GM06990 (cell line): ENCODE measurements around the gene GIPC2.
"Not testable (repeated sequence)": the region's sequence is repeated elsewhere in the genome, so short reads cannot be mapped to it uniquely, and the experiment has no call there.

Source experiments
- DNase-seq: peaks from one replicate; pipeline ENCODE4 v3.0.0-alpha.2; 2011; ENCODE audit not compliant: insufficient read length; ENCODE audit errors: extremely low read depth
- H3K27me3 ChIP-seq: replicated peaks from 2 replicates; pipeline ENCODE4 v1.6.0; 2011; ENCODE audit warnings: low read length; ENCODE audit not compliant: control insufficient read depth, insufficient read depth
- H3K36me3 ChIP-seq: 2 replicates; pipeline ENCODE4 v1.5.1; 2011; ENCODE audit warnings: low read length; ENCODE audit not compliant: control insufficient read depth, insufficient read depth
- H3K4me3 ChIP-seq: replicated peaks from 2 replicates; pipeline ENCODE4 v1.5.1; 2011; ENCODE audit warnings: low read depth, mild to moderate bottlenecking, control low read depth, low read length
- TF ChIP-seq, protein P1 (sequence below): IDR thresholded peaks from 2 replicates; pipeline ENCODE4 v1.5.1; 2011; ENCODE audit warnings: low read length, control low read depth, mild to moderate bottlenecking, inconsistent platforms; ENCODE audit not compliant: insufficient read depth, poor library complexity, severe bottlenecking

The GIPC2 gene

GRCh38 chr1:78114034-78114956 is 68.5 kb downstream of the GIPC2 start:
- peak; percentile 34 for DNase-seq
- Histone ChIP-seq H3K27me3 (no peaks in the 10 kb centered on the region), H3K36me3 (no peaks in the 10 kb centered on the region), H3K4me3 (no peak overlapping the region)
- TF ChIP-seq, protein P1, sequence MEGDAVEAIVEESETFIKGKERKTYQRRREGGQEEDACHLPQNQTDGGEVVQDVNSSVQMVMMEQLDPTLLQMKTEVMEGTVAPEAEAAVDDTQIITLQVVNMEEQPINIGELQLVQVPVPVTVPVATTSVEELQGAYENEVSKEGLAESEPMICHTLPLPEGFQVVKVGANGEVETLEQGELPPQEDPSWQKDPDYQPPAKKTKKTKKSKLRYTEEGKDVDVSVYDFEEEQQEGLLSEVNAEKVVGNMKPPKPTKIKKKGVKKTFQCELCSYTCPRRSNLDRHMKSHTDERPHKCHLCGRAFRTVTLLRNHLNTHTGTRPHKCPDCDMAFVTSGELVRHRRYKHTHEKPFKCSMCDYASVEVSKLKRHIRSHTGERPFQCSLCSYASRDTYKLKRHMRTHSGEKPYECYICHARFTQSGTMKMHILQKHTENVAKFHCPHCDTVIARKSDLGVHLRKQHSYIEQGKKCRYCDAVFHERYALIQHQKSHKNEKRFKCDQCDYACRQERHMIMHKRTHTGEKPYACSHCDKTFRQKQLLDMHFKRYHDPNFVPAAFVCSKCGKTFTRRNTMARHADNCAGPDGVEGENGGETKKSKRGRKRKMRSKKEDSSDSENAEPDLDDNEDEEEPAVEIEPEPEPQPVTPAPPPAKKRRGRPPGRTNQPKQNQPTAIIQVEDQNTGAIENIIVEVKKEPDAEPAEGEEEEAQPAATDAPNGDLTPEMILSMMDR, result peak; percentile 88

- not testable (repeated sequence) for H3K4me3 ChIP-seq, DNase-seq, H3K36me3 ChIP-seq, H3K27me3 ChIP-seq
Observed at GRCh38 chr1:78120485-78120884, 74.7 kb downstream of the GIPC2 start.

- Histone ChIP-seq H3K4me3 (no peak overlapping the region), H3K27me3 (no peaks in the 10 kb centered on the region), H3K36me3 (no peaks in the 10 kb centered on the region)
- TF ChIP-seq, protein P1, result no peak
- DNase-seq, result no peak
Observed at GRCh38 chr1:78121710-78122109, 75.9 kb downstream of the GIPC2 start.

DNA sequence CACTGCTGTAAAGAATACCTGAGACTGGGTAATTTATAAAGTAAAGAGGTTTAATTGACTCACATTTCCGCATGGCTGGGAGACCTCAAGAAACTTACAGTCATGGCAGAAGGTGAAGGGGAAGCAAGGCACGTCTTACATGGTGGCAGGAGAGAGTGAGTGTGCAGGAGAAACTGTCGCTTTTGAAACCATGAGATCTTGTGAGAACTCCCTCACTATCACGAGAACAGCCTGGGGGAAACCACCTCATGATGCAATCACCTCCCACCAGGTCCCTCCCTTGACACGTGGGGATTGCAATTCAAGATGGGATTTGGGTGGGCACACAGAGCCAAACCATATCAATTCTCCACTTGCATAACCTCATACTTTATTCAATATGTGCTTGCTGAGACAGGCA is 76.6 kb downstream of the GIPC2 start:
- H3K4me3 ChIP-seq, result no peak overlapping the region
- H3K36me3 ChIP-seq, result no peaks in the 10 kb centered on the region
- no peaks in the 10 kb centered on the region for H3K27me3 ChIP-seq
- DNase-seq, result no peak
- TF ChIP-seq, protein P1, result no peak

- TF ChIP-seq, protein P1, result no peak
- Histone ChIP-seq H3K36me3 (no peaks in the 10 kb centered on the region), H3K4me3 (no peak overlapping the region), H3K27me3 (no peaks in the 10 kb centered on the region)
- no peak for DNase-seq
Observed at GRCh38 chr1:78126506-78126905, 80.7 kb downstream of the GIPC2 start.

DNA sequence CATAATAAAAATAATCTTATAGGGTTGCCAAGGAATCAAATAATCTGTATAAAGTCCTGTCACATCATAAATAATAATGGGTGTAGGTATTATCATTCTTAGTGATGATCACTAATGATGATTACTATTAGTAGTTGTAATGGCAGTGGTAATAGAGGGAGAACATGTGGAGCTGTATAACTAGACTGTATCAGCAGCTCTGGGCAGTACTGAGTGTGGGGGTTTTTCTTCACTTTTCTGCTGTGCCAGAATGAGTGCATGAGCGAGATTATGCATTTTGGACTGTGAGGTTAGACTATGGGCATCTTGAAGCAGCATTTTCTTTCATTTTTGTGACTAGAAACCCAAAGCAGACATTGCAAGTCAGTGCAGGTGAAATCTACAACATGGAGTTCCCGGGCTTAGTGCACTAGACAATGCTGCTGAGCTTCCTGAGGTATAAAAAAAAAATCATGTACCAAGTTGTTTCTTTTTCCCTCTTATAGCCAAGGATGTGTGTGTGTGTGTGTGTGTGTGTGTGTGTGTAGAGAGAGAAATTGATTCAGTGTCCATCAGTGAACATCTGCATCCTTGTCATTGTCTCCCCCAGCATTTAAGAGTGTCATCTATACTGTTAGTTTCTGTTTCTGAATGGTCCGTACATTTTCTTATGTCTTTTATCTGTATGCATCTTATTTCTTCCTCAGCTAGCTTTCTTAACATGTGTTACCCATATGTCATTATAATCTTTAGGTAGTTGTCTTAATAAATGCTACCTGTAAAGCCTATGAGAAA is 86.6 kb downstream of the GIPC2 start:
- no peak for DNase-seq
- H3K27me3 ChIP-seq, result no peaks in the 10 kb centered on the region
- H3K4me3 ChIP-seq, result no peak overlapping the region
- no peaks in the 10 kb centered on the region for H3K36me3 ChIP-seq
- TF ChIP-seq, protein P1, result no peak
